Ammon's horn (tissue), 1 donor: ENCODE measurements around the gene ST14.

ENCODE experiments used
- DNase-seq: peaks from one replicate; pipeline ENCODE4 v3.0.0-alpha.2; 2016; ENCODE audit warnings: low spot score

Gene ST14

DNA sequence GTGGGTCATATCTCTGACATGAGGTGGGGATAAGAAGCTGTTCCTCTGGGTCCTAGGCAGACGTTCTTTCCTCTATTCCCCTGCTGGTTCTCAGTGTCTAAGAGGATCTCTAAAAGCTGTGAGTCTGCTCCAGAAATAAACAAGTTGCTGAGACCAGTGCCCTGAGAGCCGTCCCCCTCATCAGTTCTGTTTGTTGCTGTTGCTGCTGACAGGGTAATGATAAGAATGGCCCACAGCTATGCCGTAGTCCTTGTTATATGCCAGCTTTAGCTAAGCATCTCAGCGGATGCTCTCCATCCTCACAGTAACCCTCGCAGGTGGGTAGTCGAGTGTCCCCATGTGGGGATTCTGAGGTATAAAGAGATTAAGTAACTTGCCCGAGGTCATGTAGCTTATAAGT is 23.5 kb upstream of the ST14 start:
- no peak for DNase-seq

DNA sequence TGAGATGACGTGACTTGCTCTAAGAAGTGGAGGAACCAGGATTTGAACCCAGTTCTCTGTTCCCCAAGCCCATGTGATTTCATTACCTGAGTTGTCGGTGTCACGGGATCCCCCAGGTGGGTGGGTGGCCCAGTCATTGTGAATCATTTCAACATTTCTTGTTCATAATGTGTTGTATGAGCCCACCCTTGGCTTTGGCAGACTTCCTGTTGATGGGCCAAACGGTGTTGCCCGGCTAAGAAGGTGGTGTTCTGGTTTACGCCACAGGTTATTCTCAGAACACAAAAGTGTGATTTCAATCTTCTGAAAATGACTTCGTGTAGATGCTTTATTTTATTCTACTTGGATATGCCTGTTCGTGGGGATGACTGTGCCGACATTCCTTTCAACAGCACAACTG is 21.6 kb upstream of the ST14 start:
- DNase-seq: no peak

DNA sequence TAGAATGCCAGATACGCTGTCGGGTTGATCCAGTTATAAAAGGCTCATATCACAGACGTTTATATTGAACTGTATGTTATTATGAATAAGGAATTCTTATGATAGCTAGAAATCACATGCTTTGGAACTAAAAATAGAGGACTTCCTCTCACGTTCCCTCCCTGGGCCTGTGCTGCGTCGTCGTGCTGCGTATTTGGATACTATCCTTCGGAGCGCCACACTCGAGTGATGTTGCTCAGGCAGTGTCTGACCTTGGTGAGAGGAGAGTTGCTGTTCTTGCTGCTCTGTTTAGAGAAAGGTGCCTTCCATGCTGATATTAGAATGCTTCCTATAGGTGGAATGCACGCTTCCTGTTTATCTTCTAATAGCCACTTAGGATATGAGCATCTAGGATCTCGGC is 20.2 kb upstream of the ST14 start:
- no peak for DNase-seq

DNA sequence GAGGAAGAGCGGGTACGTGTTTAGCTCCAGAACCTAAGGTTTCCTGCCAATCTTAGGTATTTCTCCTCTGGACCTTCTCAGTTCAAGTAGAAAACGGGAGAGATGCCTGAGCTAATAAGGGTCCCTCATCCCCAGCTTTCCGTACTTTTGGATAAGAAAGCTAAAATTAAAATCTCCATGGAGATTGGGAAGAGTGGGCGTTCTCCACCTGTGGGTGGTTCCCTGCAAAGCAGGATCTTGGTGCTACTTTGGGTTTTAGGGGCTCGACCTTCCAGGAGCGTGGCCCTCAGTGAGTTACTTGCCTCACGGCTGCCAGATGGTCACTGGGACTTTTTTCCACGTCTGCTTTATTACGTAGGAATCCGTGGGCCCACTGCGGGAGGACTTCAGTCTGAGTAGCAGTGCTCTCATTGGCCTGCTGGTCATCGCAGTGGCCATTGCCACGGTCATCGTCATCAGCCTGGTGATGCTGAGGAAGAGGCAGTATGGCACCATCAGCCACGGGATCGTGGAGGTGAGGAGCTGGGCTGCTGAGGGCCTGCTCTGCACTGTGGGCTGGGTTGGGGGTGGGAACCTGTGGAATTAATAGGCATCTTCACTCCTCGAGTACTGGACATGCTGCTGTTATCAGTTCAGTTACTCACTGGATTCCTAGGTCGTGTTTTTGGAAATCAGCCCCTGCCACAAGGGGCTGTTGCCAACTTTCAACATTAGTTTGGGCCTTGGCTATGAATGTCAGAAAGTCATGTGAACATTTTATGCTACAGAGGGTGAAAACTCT is 17.8 kb upstream of the ST14 start:
- no peak for DNase-seq

DNA sequence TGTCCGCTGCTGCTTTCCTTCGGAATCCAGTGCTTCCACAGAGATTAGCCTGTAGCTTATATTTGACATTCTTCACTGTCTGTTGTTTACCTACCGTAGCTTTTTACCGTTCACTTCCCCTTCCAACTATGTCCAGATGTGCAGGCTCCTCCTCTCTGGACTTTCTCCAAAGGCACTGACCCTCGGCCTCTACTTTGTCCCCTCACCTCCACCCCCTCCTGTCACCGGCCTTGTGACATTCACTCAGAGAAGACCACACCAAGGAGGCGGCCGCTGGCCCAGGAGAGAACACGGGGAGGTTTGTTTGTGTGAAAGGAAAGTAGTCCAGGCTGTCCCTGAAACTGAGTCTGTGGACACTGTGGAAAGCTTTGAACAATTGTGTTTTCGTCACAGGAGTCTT is 15.4 kb upstream of the ST14 start:
- no peak for DNase-seq

DNA sequence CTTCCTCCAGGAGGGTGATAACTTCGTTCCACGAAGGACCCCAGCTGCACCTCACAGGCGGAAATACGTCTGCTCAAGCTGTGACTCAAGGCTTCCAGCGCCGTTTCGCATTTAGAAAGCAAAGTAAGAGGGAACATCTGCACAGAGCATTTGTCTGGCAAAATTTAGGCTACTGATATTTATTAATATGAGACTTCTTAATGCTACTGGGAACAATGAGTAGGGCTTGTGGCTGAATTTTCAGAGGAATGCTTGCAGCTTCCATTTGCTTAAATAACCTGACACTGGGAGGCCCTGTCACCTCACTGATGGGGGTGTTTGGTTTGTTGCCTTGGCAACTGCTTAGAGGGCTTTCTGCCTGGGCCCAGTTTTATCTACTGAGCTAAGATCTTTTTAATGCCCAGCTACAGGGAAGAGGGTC is 14.7 kb upstream of the ST14 start:
- no peak for DNase-seq

DNA sequence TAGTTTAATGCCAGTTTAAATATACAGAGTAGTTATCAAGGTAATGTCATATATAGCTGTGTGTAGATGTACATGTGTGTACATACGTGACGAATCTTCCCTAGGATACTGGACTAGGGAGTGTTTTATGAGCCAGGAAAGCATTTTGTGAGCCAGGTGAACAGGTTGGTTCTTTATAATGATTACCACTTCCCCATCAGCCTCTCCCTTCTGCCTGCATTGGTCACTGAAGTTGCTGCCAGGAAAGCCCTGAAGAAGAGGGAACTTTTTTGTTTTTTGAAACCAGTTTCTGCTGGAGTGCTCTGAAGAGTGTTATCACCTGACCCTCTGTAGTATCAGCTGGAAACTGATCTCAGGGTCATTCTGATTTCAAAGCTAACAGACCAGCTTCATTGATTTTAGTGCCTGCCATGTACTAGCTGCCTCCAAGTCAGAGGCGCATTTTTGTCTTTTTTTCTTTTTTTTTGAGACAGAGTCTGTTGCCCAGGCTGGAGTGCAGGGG is 14.2 kb upstream of the ST14 start:
- DNase-seq: no peak

DNA sequence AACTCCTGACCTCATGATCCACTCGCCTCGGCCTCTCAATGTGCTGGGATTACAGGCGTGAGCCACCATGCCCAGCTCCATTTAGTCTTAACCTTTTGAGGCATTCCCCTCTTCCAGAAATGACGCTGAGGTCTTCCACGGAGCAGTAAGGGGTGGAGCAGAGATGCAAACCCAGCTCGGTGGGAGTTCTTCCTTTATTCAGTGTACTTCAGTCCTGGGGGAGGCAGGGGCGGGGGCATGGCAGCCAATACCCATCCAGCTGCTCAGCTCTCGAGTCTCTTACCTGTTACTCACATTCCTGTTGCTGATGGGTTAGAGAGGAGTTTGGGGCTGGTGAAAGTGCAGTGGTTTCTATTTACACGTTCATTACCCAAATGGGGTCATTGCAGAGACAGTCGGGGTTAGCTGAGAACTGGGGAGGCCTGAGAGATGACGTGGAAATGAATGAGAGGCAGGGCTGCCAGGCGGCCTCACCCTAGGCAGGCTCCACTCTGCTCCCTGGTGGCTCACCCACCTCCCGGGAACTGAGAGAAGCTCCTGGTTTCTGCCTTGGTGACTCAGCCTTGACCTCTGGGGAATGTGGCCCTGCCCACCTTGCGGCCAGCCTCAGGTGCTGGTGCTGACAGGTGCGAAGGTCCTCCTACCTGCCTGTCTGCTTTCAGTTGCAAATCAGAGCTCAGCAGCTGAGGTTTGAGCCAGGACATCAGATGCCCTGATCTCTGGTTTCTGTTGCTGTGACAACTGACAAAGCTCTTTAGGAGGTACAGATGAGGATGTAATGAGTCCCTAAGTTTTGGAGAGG is 13.4 kb upstream of the ST14 start:
- no peak for DNase-seq

DNA sequence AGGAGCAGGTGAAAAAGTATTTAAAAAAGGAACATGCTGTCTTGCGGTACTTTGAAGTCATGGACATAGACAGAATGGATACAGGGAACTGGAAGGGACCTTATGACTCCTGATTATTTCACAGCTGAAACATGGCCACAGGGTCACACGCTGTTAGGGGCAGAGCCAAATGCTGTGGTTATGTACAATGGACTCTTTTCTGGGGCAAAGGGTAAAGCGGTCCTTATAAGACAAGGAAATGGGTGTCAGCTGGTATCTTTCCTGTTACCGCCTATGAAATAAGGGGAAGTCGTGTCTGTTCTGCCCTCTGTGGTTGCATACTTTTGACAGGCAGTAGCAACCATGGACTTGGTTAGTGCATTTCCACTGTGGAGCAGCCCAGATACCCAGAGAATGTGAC is 12.8 kb upstream of the ST14 start:
- DNase-seq: peak; percentile 78

DNA sequence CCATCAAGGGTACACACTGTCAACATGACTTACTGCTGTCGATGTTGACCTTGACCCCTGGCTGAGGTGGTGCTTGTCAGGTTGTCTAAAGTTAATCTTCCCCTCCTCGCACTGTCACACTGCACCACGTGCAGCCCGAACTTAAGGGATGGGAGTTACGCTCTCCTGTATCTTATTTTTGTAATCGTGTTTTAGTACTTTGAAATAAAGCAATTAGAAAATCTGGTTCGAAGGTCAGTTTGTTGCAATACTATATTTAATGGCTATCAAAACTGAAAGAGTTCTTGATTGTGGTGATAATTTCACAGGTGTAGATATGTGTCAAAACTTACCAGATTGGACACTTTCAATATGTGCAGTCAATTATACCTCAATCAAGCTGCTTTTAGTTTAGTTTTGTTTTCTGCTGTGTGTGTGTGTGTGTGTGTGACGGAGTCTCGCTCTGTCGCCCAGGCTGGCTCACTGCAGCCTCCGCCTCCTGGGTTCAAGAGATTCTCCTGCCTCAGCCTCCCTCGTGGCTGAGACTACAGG is 10.7 kb upstream of the ST14 start:
- DNase-seq: no peak

DNA sequence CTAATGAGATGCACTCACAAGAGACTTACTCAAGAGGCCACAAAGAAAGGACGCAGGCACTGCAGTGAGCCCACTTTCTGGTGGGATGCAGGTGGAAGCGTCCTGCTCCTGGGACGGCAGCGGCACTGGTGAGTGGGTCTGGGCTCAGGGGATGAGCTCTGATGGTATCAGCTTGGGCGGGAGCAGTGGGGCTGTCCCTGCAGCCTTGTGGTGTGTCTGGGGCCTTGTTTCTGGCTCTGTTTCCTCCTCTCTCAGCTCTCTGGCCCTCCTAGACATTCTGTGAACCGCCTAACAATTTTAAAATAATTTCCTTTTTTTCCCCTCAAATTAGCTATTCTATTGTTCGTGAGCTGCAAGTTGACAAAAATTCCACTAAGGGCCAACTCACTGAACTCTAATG is 8.8 kb upstream of the ST14 start:
- no peak for DNase-seq

DNA sequence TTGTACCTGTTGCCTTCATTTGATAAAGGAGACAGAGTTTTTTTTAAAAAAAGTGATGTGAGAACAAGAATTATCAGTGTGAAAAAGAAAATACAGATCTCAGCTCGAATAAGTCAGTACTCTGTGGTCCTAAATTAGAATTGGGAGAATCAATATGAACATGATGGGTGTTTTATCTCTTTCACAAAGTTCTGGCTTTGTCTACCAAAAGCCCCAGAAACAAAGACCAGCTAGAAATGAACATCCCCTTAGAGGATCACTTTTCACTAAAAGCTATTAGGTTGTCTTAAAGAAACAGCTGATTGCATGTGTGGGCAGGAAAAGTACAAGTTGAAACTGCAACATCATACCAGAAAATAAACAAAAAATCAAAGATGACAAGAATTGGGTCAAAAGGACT is 8.4 kb upstream of the ST14 start:
- DNase-seq: no peak

DNA sequence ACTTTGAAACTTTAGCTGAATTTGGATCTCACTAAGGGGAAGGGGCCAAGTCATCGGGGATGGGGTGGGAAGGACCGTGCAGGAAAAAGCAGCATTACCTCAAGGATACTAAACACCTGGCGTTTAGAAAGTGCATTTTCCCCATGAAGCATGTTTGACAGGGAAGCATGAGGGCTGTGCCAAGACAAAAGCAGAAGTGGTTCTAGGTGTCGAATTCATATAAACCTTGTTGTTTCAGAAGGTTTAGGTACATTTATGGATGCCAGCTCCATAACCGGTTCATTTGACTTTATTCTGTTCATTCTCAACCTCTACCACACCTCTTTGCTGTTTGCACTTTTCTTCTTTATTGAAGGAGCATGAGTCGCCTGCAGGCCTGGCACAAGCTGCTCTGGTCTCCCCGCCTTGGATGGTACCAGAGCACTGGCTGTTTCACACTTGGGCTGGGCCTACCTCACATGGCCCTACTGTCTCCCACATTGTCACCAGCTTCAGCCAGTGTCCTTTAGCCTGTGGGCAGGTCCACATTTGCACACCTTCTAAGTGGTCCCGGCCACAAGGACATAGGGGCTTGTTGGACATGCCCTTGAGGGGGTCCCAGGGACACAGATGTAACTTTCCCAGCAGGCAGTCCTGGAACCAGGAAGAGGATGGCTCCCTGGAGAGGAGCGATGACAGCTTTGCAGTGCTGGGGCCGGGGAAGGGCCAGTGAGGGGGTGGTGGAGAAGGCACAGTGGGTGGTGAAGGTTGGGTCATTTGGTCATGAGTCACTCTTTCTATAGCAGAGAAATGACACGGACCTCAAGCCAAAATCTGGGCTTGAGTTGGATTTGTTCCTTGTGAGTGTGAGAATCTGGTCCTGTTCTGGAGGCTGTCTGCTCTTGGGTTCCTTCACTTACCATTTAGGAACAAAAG is 3.2 kb upstream of the ST14 start:
- no peak for DNase-seq

DNA sequence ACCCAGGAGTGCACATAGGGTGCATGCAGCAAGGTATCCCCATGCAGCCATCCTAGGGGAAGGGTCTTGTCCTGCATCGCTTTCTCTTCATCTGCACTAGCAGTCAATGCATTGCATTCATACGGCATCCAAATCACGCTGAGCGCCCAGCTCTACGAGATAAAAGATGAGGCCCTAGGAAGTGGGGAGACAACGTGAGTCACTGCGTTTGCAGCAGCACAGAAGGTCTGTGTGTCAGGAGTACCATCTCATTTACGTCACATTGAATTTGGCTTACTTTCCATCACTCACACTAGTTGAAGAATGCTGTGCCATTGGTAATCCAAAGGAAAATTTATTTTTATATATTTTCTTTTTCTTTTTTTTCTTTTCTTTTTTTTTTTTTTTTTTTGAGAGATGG is 2.5 kb upstream of the ST14 start:
- DNase-seq: peak; percentile 56

DNA sequence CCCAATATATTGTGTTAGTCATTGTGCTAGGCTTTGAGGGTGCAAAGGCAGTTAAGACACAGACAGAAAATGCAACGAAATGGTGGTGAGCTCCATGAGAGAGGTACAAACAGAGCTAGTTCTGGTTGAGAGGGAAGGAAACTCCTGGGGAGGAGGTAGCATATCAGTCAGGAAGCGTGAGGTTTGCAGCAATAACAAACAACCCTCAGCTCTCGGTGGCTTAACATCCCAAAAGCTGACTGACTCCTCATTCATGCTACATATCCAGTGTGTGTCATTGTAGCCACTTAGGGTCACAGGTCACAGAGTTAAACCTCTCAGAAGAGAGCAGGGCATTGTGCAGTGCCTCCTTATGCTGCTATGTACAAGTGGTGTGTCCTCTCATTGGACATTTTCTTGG is 1.7 kb upstream of the ST14 start:
- DNase-seq: no peak

DNA sequence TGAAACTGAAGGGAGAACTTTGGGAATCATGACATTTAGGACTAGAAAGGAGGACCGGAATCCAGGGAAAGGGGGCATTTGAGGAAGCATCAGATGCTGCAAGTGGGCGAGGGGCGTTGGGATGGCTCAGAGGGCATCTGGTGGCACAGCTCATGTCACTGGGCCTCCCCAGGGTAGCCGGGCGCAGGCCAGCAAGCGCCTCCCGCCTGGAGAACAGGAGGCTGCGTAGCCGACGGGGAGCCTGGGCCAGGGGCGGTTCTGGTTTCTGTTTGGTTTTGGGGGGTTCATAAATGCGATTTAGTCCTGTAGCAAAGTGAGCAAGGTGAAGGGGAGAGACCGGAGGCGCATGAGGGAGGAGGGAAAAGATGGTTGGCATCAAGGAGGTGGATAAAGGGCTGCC is 443 bp upstream of the ST14 start:
- DNase-seq: no peak

DNA sequence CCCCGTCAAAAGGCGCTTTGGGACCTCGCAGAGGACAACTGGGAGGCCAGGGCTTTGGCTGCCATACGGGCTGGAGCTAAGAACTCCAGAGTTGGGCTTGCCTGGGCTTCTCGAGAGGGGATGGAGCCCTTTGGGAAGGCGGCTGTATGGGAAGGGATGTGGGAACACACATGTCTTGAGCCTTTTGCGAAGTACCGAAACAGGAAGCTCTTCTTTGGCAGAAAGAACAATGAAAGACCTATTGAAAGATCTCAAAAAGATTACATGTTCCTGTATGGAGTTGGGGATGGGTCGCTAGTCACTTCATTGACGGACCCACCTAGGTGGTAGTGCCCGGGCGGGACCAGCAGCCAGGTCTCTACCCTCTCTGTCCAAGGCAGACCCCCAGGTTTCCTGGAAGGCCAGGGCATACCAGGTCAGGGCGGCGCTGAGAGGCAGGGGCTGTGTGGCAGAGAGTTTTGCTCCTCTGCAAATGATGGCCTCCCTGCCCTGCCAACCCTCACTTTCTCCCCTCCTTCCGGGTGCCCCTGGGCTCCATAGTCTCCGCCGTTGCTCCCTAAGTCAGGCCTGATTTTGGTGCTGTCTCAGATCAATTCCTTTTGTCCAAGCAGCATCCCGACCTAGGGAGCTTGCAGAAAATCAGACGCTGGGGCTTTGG is 1.0 kb downstream of the ST14 start:
- DNase-seq: no peak

DNA sequence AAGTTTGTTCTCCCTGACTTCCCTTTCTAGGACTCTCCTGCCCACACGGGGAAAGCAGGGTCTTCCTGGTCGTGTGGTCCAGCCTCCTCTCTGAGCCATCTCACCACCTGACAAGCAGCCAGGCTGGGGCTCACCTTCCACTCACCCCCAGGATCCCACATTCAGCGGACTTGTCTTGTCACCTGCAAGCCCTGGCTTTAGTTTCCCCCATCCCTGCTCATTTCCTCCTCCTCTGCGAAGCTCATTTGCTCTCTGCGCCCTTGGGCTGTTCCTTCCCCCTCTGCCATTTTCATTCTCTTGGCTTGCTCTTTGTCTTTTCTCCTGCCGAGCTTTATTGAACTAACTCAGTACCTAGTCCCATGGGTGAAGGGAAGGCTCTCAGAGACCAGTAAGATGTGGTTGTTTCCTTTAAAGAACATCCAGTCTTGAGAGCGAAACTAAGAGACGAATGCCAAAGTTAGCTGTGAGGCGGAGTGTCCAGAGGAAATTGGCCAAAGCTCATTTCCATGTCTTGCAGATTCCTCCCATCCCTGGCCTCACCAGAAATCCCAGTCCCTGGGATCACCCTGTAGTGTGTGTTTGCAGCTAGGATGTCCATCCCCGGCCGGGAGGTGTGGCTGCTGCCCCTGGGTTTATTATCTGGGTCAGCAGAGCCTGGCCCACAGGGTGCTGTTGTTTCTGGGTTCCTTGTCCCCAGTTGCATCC is 2.0 kb downstream of the ST14 start:
- no peak for DNase-seq

DNA sequence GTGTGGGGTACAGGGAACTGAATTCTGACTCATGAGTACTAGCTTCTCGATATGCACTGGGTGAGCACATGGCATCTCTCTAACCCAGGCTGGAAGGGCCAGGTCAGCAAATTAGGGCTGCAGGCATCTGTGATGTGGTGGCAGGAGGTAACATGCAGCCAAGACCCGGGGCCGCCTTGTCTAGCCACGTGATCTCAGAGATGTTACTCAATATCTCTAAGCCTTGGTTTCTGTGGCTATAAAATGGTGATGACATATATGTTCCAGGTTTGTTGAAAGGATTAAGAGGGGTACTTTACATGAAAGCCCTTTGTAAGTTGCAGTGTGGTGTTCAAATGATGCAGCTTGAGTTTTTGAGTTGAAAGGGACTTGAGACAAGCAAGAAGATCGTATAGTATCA is 3.2 kb downstream of the ST14 start:
- DNase-seq: no peak

DNA sequence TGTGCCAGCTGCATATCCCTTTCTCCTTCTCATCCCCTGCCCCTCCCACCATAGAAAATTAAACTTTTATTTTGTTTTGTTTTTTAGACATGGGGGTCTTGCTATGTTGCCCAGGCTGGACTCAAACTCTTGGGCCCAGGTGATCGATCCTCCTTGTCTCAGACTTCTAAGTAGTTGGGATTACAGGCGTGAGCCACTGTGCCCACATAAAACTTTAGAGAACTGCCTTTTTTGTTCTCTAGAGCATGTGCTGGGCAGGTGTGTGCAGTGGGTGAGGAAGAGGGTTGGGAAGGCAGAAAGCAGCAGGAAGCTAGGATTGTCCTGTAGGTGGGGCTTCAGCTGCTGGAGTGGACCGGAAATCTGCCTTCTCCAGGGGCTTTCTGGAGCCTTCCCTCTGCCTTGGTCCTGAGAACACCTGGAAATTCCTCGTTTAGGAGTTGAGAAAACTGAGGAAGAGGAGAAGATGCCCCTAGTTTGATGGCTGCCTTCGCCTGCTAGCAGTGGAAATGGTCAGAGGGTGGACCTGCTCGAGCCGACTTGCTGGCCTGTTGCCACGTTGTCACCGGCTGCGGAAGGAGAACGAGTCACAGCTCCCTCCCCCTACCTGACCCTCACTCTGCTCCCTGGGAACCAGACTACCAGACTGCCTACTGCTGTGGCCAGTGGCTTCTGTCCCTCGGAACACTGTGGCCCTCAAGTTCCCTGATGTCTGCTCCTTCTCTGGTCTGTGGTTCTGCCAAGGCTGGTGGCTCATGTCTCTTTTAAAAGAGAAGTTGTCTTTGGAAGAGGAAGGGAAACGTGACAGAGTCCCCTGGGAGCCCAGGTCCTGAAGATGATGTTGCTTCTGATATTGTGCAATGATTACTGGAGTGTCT is 4.0 kb downstream of the ST14 start:
- peak; percentile 41 for DNase-seq
